ENCODE data around the gene NUP93. TPM values are rescaled to one million over a fixed set of nuclear protein-coding genes. Genes with fewer than 3 reads are reported as not detected.

NUP93 gene
- total and polyA plus RNA-seq, 4 experiments from 2014 or later = 48.0 to 73.2 (median 59.8) TPM

- no peak overlapping the region for H3K4me3 Mint-ChIP-seq
- no peaks in the 10 kb centered on the region for H3K27me3 Mint-ChIP-seq
- H3K36me3 Mint-ChIP-seq = no peaks in the 10 kb centered on the region
- no peak overlapping the region for H3K4me3 ChIP-seq (ENCODE audit: low read length in 2 of 2)
- no peaks in the 10 kb centered on the region for H3K9me3 ChIP-seq (ENCODE audit: control insufficient read depth in 1 of 2, low read length in 2 of 2)
- POLR2A ChIA-PET (ENCODE audit: partially characterized antibody) = no interaction called here
- peaks cover 8% of the 10 kb centered on the region for H3K4me1 ChIP-seq (ENCODE audit: insufficient read depth, low read length)
- no peaks in the 10 kb centered on the region for H3K36me3 ChIP-seq (ENCODE audit: insufficient read depth, low read length)
- CTCF ChIA-PET (ENCODE audit: partially characterized antibody) = interaction anchor here (1.1 kb wide), 1 partner anchor 80 kb away, joined by 5 read pairs; no protein-coding TSS in a partner anchor
- intact Hi-C loops (cut with micrococcal nuclease) = no loop called here
- DNase-seq = no peak
- H3K27me3 ChIP-seq (ENCODE audit: insufficient read depth, low read length) = no peaks in the 10 kb centered on the region
- no peak overlapping the region for H3K27ac ChIP-seq (ENCODE audit: low read depth, low read length)
- H3K9me3 Mint-ChIP-seq = no peaks in the 10 kb centered on the region
- peaks cover 4 to 6% (median 5%) of the 10 kb centered on the region in 4 donors for H3K4me1 Mint-ChIP-seq
- H3K27ac Mint-ChIP-seq = peak overlapping the region in 2 of 7 donors; percentile 42 to 65
These were observed 141.3 kb downstream of the NUP93 start for GRCh38 chr16:56871172-56871593.

GRCh38 chr16:56872863-56873391, 143.0 kb downstream of the NUP93 start:
- Mint-ChIP-seq H3K27ac (peak overlapping the region in 1 of 7 donors; percentile 32), H3K27me3 (no peaks in the 10 kb centered on the region), H3K36me3 (no peaks in the 10 kb centered on the region), H3K4me1 (no peaks in the 10 kb centered on the region), H3K4me3 (no peak overlapping the region), H3K9me3 (no peaks in the 10 kb centered on the region)
- Histone ChIP-seq H3K4me1 (ENCODE audit: insufficient read depth, low read length) (no peaks in the 10 kb centered on the region), H3K4me3 (ENCODE audit: low read length in 2 of 2) (no peak overlapping the region), H3K27me3 (ENCODE audit: insufficient read depth, low read length) (no peaks in the 10 kb centered on the region), H3K27ac (ENCODE audit: low read depth, low read length) (no peak overlapping the region), H3K9me3 (ENCODE audit: control insufficient read depth in 1 of 2, low read length in 2 of 2) (no peaks in the 10 kb centered on the region), H3K36me3 (ENCODE audit: insufficient read depth, low read length) (no peaks in the 10 kb centered on the region)
- POLR2A ChIA-PET (ENCODE audit: partially characterized antibody) = no interaction called here
- no peak for DNase-seq
- CTCF ChIA-PET (ENCODE audit: partially characterized antibody) = no interaction called here
- intact Hi-C loops (cut with micrococcal nuclease) = no loop called here

- no peak overlapping the region for H3K27ac Mint-ChIP-seq
- no peaks in the 10 kb centered on the region for H3K4me1 Mint-ChIP-seq
- H3K36me3 Mint-ChIP-seq = no peaks in the 10 kb centered on the region
- Histone ChIP-seq H3K4me1 (ENCODE audit: insufficient read depth, low read length) (no peaks in the 10 kb centered on the region), H3K9me3 (ENCODE audit: control insufficient read depth in 1 of 2, low read length in 2 of 2) (no peaks in the 10 kb centered on the region), H3K27me3 (ENCODE audit: insufficient read depth, low read length) (no peaks in the 10 kb centered on the region), H3K4me3 (ENCODE audit: low read length in 2 of 2) (no peak overlapping the region), H3K36me3 (ENCODE audit: insufficient read depth, low read length) (no peaks in the 10 kb centered on the region), H3K27ac (ENCODE audit: low read depth, low read length) (no peak overlapping the region)
- no peaks in the 10 kb centered on the region for H3K9me3 Mint-ChIP-seq
- CTCF ChIA-PET (ENCODE audit: partially characterized antibody) = interaction anchor here (1.7 to 1.9 kb wide), 2 partner anchors 7 to 83 kb away, joined by 3 to 7 read pairs; no protein-coding TSS in a partner anchor
- POLR2A ChIA-PET (ENCODE audit: partially characterized antibody) = interaction anchor here (1.1 to 1.3 kb wide), 2 partner anchors 63 to 69 kb away, joined by 3 read pairs; no protein-coding TSS in a partner anchor
- intact Hi-C loops (cut with micrococcal nuclease) = no loop called here
- no peaks in the 10 kb centered on the region for H3K27me3 Mint-ChIP-seq
- no peak overlapping the region for H3K4me3 Mint-ChIP-seq
- no peak for DNase-seq
These were observed 144.9 kb downstream of the NUP93 start for GRCh38 chr16:56874800-56875199.

- intact Hi-C loops (cut with micrococcal nuclease) = no loop called here
- Mint-ChIP-seq H3K27me3 (no peaks in the 10 kb centered on the region), H3K4me3 (no peak overlapping the region), H3K9me3 (no peaks in the 10 kb centered on the region), H3K4me1 (no peaks in the 10 kb centered on the region), H3K36me3 (no peaks in the 10 kb centered on the region), H3K27ac (peak overlapping the region in 1 of 7 donors; percentile 85)
- Histone ChIP-seq H3K27me3 (ENCODE audit: insufficient read depth, low read length) (no peaks in the 10 kb centered on the region), H3K4me3 (ENCODE audit: low read length in 2 of 2) (no peak overlapping the region), H3K9me3 (ENCODE audit: control insufficient read depth in 1 of 2, low read length in 2 of 2) (no peaks in the 10 kb centered on the region), H3K36me3 (ENCODE audit: insufficient read depth, low read length) (no peaks in the 10 kb centered on the region), H3K4me1 (ENCODE audit: insufficient read depth, low read length) (no peaks in the 10 kb centered on the region), H3K27ac (ENCODE audit: low read depth, low read length) (no peak overlapping the region)
- no peak for DNase-seq
- POLR2A ChIA-PET (ENCODE audit: partially characterized antibody) = no interaction called here
- CTCF ChIA-PET (ENCODE audit: partially characterized antibody) = interaction anchor here (1.2 to 1.9 kb wide), 3 partner anchors 9 to 84 kb away, joined by 3 to 7 read pairs (median 3); no protein-coding TSS in a partner anchor
These were observed 146.1 kb downstream of the NUP93 start for GRCh38 chr16:56876048-56876447.

- Mint-ChIP-seq H3K27me3 (no peaks in the 10 kb centered on the region), H3K27ac (no peak overlapping the region), H3K4me1 (no peaks in the 10 kb centered on the region), H3K36me3 (no peaks in the 10 kb centered on the region), H3K4me3 (no peak overlapping the region), H3K9me3 (no peaks in the 10 kb centered on the region)
- intact Hi-C loops (cut with micrococcal nuclease) = no loop called here
- no peaks in the 10 kb centered on the region for H3K4me1 ChIP-seq (ENCODE audit: insufficient read depth, low read length)
- DNase-seq = no peak
- H3K36me3 ChIP-seq (ENCODE audit: insufficient read depth, low read length) = no peaks in the 10 kb centered on the region
- ChIA-PET POLR2A (ENCODE audit: partially characterized antibody) (no interaction called here), CTCF (ENCODE audit: partially characterized antibody) (interaction anchor here (0.7 kb wide), 1 partner anchor 10 kb away, joined by 4 read pairs; no protein-coding TSS in a partner anchor)
- H3K27me3 ChIP-seq (ENCODE audit: insufficient read depth, low read length) = no peaks in the 10 kb centered on the region
- no peaks in the 10 kb centered on the region for H3K9me3 ChIP-seq (ENCODE audit: control insufficient read depth in 1 of 2, low read length in 2 of 2)
- H3K4me3 ChIP-seq (ENCODE audit: low read length in 2 of 2) = no peak overlapping the region
- no peak overlapping the region for H3K27ac ChIP-seq (ENCODE audit: low read depth, low read length)
These were observed 147.7 kb downstream of the NUP93 start for GRCh38 chr16:56877486-56878182.

- Histone ChIP-seq H3K4me1 (ENCODE audit: insufficient read depth, low read length) (no peaks in the 10 kb centered on the region), H3K27ac (ENCODE audit: low read depth, low read length) (no peak overlapping the region), H3K27me3 (ENCODE audit: insufficient read depth, low read length) (no peaks in the 10 kb centered on the region), H3K4me3 (ENCODE audit: low read length in 2 of 2) (no peak overlapping the region), H3K9me3 (ENCODE audit: control insufficient read depth in 1 of 2, low read length in 2 of 2) (no peaks in the 10 kb centered on the region), H3K36me3 (ENCODE audit: insufficient read depth, low read length) (no peaks in the 10 kb centered on the region)
- Mint-ChIP-seq H3K27ac (no peak overlapping the region), H3K27me3 (no peaks in the 10 kb centered on the region), H3K4me3 (no peak overlapping the region), H3K36me3 (no peaks in the 10 kb centered on the region), H3K9me3 (no peaks in the 10 kb centered on the region), H3K4me1 (no peaks in the 10 kb centered on the region)
- ChIA-PET POLR2A (ENCODE audit: partially characterized antibody) (no interaction called here), CTCF (ENCODE audit: partially characterized antibody) (interaction anchor here (2.4 kb wide), 1 partner anchor 11 kb away, joined by 12 read pairs; no protein-coding TSS in a partner anchor)
- no peak for DNase-seq
- intact Hi-C loops (cut with micrococcal nuclease) = no loop called here
These were observed 148.4 kb downstream of the NUP93 start for GRCh38 chr16:56878282-56878854.

- ChIA-PET POLR2A (ENCODE audit: partially characterized antibody) (no interaction called here), CTCF (ENCODE audit: partially characterized antibody) (interaction anchor here (2.4 kb wide), 1 partner anchor 12 kb away, joined by 12 read pairs; no protein-coding TSS in a partner anchor)
- Histone ChIP-seq H3K36me3 (ENCODE audit: insufficient read depth, low read length) (no peaks in the 10 kb centered on the region), H3K4me3 (ENCODE audit: low read length in 2 of 2) (no peak overlapping the region), H3K4me1 (ENCODE audit: insufficient read depth, low read length) (no peaks in the 10 kb centered on the region), H3K27ac (ENCODE audit: low read depth, low read length) (no peak overlapping the region), H3K9me3 (ENCODE audit: control insufficient read depth in 1 of 2, low read length in 2 of 2) (no peaks in the 10 kb centered on the region), H3K27me3 (ENCODE audit: insufficient read depth, low read length) (no peaks in the 10 kb centered on the region)
- no peak overlapping the region for H3K4me3 Mint-ChIP-seq
- H3K9me3 Mint-ChIP-seq = no peaks in the 10 kb centered on the region
- H3K27me3 Mint-ChIP-seq = no peaks in the 10 kb centered on the region
- no peaks in the 10 kb centered on the region for H3K36me3 Mint-ChIP-seq
- DNase-seq = no peak
- H3K27ac Mint-ChIP-seq = no peak overlapping the region
- H3K4me1 Mint-ChIP-seq = no peaks in the 10 kb centered on the region
- intact Hi-C loops (cut with micrococcal nuclease) = no loop called here
These were observed 149.3 kb downstream of the NUP93 start for GRCh38 chr16:56879276-56879675.
